GM18870 (cell line): Measurements from ENCODE around the gene TMEM144.

Experiments used
- ATAC-seq: cut with Tn5 transposase; IDR thresholded peaks from one replicate; pipeline ENCODE4 v1.9.1; 2021; ENCODE audit warnings: moderate library complexity; ENCODE audit not compliant: unreplicated experiment

The TMEM144 gene

GRCh38 chr4:158292156-158292555, 81.9 kb downstream of the TMEM144 start:
- ATAC-seq = no peak

- no peak for ATAC-seq
These were observed 84.8 kb downstream of the TMEM144 start for GRCh38 chr4:158295053-158295452.

- no peak for ATAC-seq
These were observed 87.6 kb downstream of the TMEM144 start for GRCh38 chr4:158297866-158298265.

- peak; percentile 65 for ATAC-seq
These were observed 89.2 kb downstream of the TMEM144 start for GRCh38 chr4:158299459-158300007.

- no peak for ATAC-seq
These were observed 89.7 kb downstream of the TMEM144 start for GRCh38 chr4:158300012-158300411.

GRCh38 chr4:158302076-158302866, 92.0 kb downstream of the TMEM144 start:
- ATAC-seq = no peak

- no peak for ATAC-seq
These were observed 94.4 kb downstream of the TMEM144 start for GRCh38 chr4:158304694-158305093.
